Neural cell (in vitro differentiated cells): ENCODE data around the gene PBRM1.

Experiments
- CTCF ChIP-seq: fragments of 450-650 bp; IDR thresholded peaks from 2 replicates; pipeline ENCODE4 v1.5.1; 2014; ENCODE audit warnings: antibody characterized with exemption, mild to moderate bottlenecking, moderate library complexity; ENCODE audit not compliant: poor library complexity, severe bottlenecking
- EP300 ChIP-seq: fragments of 450-650 bp; conservative IDR thresholded peaks from 2 replicates; pipeline ENCODE4 v1.6.1; 2014; ENCODE audit warnings: antibody characterized with exemption, mild to moderate bottlenecking, moderate library complexity; ENCODE audit not compliant: poor library complexity, severe bottlenecking
- EZH2 ChIP-seq: fragments of 200-600, 300-800 bp; shearing (Covaris generic), sonication (generic); IDR thresholded peaks from 2 replicates; pipeline ENCODE4 v1.6.1; 2014; ENCODE audit warnings: antibody characterized with exemption, low read length, borderline replicate concordance, mild to moderate bottlenecking; ENCODE audit not compliant: insufficient read depth, poor library complexity, severe bottlenecking
- MXI1 ChIP-seq: fragments of 450-650 bp; conservative IDR thresholded peaks from 2 replicates; pipeline ENCODE4 v1.6.1; 2014; ENCODE audit warnings: antibody characterized with exemption, mild to moderate bottlenecking; ENCODE audit not compliant: poor library complexity, severe bottlenecking
- POLR2AphosphoS5 ChIP-seq: IDR thresholded peaks from 2 replicates; pipeline ENCODE4 v1.6.1; 2012
- RAD21 ChIP-seq: fragments of 450-650 bp; conservative IDR thresholded peaks from 2 replicates; pipeline ENCODE4 v1.6.1; 2014; ENCODE audit warnings: antibody characterized with exemption, mild to moderate bottlenecking, moderate library complexity
- REST ChIP-seq: IDR thresholded peaks from 2 replicates; pipeline ENCODE4 v1.6.1; 2012; ENCODE audit warnings: borderline replicate concordance

DNA sequence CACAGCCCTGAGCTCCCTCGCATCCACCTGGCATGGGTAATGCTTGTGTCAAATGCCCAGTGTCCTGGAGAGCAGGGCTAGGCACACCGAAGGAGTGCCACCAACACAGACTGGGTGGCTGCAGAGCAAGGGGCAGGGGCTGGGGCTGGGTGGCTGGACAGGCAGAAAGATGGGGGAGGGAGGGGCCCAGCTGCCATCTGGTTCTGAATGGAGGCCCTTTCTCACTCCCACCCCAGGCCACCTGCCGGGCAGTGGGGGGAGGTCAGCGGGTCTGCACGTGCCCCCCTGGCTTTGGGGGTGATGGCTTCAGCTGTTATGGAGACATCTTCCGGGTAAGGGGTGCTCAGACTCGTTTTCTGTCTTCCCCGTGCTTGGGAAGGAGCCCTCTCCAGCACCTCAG, 173.6 kb downstream of the PBRM1 start:
- TF ChIP-seq CTCF (no peak), EZH2 (no peak), EP300 (no peak), RAD21 (no peak), REST (no peak), POLR2AphosphoS5 (no peak), MXI1 (no peak)
